K562 (cell line): Measurements from ENCODE around the gene ALKBH3. TPM values are rescaled to one million over a fixed set of nuclear protein-coding genes. Genes with fewer than 3 reads are reported as not detected.
A peak's percentile ranks its signal among the peaks of the same experiment; 100 is the strongest.

Experiments used
- ATAC-seq: fragments of 200-7000 bp; cut with Tn5 transposase; 3 replicates; pipeline ENCODE4 v1.9.1; 2020; ENCODE audit warnings: moderate library complexity
- BruUV-seq: library from RNA; stranded (reverse); fragments of 400-500 nt; replicated peaks from 2 replicates; lab custom pipeline; 2021; lab: Mats Ljungman, UMichigan
- CTCF ChIA-PET: fragments of 300-600 bp; formaldehyde crosslinking; extraction: SDS; loops from one replicate; lab custom pipeline; 2021; ENCODE audit warnings: low intra/inter-chr PET ratio; lab: Yijun Ruan, JAX
- POLR2A ChIA-PET: fragments of 300-600, 350-650 bp; sonication (Branson Sonifier 250); formaldehyde crosslinking; extraction: SDS; loops from one replicate; lab custom pipeline; 2021; ENCODE audit warnings: antibody characterized with exemption, inconsistent platforms; lab: Yijun Ruan, JAX
- DNase-seq, 4 experiments: peaks; one replicate each; pipeline versions ENCODE4 v3.0.0 to v3.0.0-alpha.2; 2011 to 2018; ENCODE audit warnings: low spot score in 3 of 4, mixed read lengths in 3 of 4; ENCODE audit errors: extremely low read depth in 1 of 4
- FAIRE-seq: peaks from 2 replicates; lab custom pipeline; 2011; peaks lifted over from hg19 to GRCh38; lab: Jason Lieb, UNC
- H2AFZ ChIP-seq: 2 replicates; pipeline ENCODE4 v1.6.0; 2011; ENCODE audit warnings: low read depth, low read length, control low read depth, inconsistent platforms
- H3K27ac ChIP-seq: fragments of 200-600 bp; 3 replicates; pipeline ENCODE4 v1.8.0; 2011; ENCODE audit warnings: low read depth, mild to moderate bottlenecking, control low read depth, inconsistent platforms, low read length, moderate library complexity, mixed read lengths; ENCODE audit errors: extremely low read depth
- H3K27me3 ChIP-seq, 2 experiments: fragments of 300-600 bp in 1 of 2; 2 replicates in 1 of 2; 3 replicates in 1 of 2; pipeline versions ENCODE4 v1.6.0 to v1.8.0; 2011; ENCODE audit warnings: inconsistent platforms in 2 of 2, low read length in 2 of 2, mild to moderate bottlenecking in 1 of 2, mixed read lengths in 1 of 2, moderate library complexity in 1 of 2; ENCODE audit not compliant: control insufficient read depth in 2 of 2, insufficient read depth in 2 of 2
- H3K36me3 ChIP-seq: fragments of 300-600 bp; 3 replicates; pipeline ENCODE4 v1.8.0; 2011; ENCODE audit warnings: mild to moderate bottlenecking, low read length, inconsistent platforms; ENCODE audit not compliant: control insufficient read depth, insufficient read depth
- H3K4me1 ChIP-seq, 2 experiments: fragments of 200-600 bp in 1 of 2; replicated peaks in 1 of 2; 2 replicates in 1 of 2; 3 replicates in 1 of 2; pipeline versions ENCODE4 v1.5.1 to v1.8.0; 2011; ENCODE audit warnings: inconsistent platforms in 2 of 2, low read length in 2 of 2, mild to moderate bottlenecking in 1 of 2, mixed read lengths in 1 of 2, moderate library complexity in 1 of 2; ENCODE audit not compliant: control insufficient read depth in 2 of 2, insufficient read depth in 2 of 2
- H3K4me2 ChIP-seq: 2 replicates; pipeline ENCODE4 v1.6.1; 2011; ENCODE audit warnings: low read length, control low read depth, inconsistent platforms, mixed read lengths; ENCODE audit not compliant: insufficient read depth
- H3K4me3 ChIP-seq: fragments of 200-600 bp; sonication (generic), shearing (Covaris generic); 2 replicates; pipeline ENCODE4 v1.5.1; 2016; ENCODE audit warnings: control low read depth, inconsistent platforms
- H3K79me2 ChIP-seq: fragments of 200-600 bp; 3 replicates; pipeline ENCODE4 v1.8.0; 2011; ENCODE audit warnings: low read length, inconsistent platforms; ENCODE audit not compliant: control insufficient read depth, insufficient read depth
- H3K9ac ChIP-seq, 2 experiments: 2 replicates each; pipeline versions ENCODE4 v1.6.0 to v1.6.1; 2011; ENCODE audit warnings: low read depth in 2 of 2, low read length in 2 of 2, control low read depth in 1 of 2, inconsistent platforms in 1 of 2, mild to moderate bottlenecking in 1 of 2, mixed read lengths in 1 of 2; ENCODE audit not compliant: insufficient read depth in 1 of 2
- H3K9me1 ChIP-seq: one replicate; pipeline ENCODE4 v1.6.0; 2011; ENCODE audit warnings: inconsistent platforms, mild to moderate bottlenecking, low read length, moderate library complexity; ENCODE audit not compliant: control insufficient read depth, insufficient read depth
- H3K9me3 ChIP-seq: replicated peaks from 2 replicates; pipeline ENCODE4 v1.5.1; 2011; ENCODE audit warnings: low read depth, low read length, inconsistent platforms; ENCODE audit not compliant: control insufficient read depth, insufficient read depth
- H4K20me1 ChIP-seq: replicated peaks from 2 replicates; pipeline ENCODE4 v1.6.1; 2011; ENCODE audit warnings: low read length, inconsistent platforms, mixed read lengths; ENCODE audit not compliant: control insufficient read depth, insufficient read depth
- CBX8 ChIP-seq: fragments of 200-600 bp; sonication (generic); IDR thresholded peaks from 2 replicates; pipeline ENCODE4 v1.6.1; 2012; ENCODE audit warnings: borderline replicate concordance, mixed run types, low read depth, mild to moderate bottlenecking, moderate library complexity, mixed read lengths, low read length, control low read depth, inconsistent platforms; ENCODE audit not compliant: poor library complexity, severe bottlenecking; ENCODE audit errors: extremely low read depth
- LEF1 ChIP-seq: fragments of 450-650 bp; IDR thresholded peaks from 2 replicates; pipeline ENCODE4 v1.6.1; 2016; ENCODE audit warnings: mild to moderate bottlenecking
- WGBS: fragments of 100-300 bp; shearing (Covaris generic); methylation state at CpG from one replicate; pipeline ENCODE4 v1.1.6; 2016; ENCODE audit warnings: low coverage, mixed read lengths; ENCODE audit not compliant: insufficient coverage; ENCODE audit errors: missing lambda C conversion rate; 5-methylcytosine and 5-hydroxymethylcytosine counted together
- in situ Hi-C: fragments of 300-500 bp; cut with MboI; formaldehyde crosslinking; loops from 4 replicates; pipeline ENCODE4 v1.15.0; 2018; ENCODE audit warnings: inconsistent platforms, mixed read lengths
- intact Hi-C: fragments of 100-400 bp; cut with micrococcal nuclease; formaldehyde crosslinking; loops from 2 replicates; pipeline ENCODE4 v1.14.2; 2022
- polyA plus RNA-seq, 8 experiments: library from polyadenylated mRNA; depleted of rRNA in 4 of 8; stranded (reverse) in 5 of 8; unstranded in 3 of 8; fragments of >200 nt; fragmentation: Nextera tagmentation in 2 of 8; fragmentation: Illumina TruSeq in 1 of 8; extraction: Ambion mirVana in 2 of 8; extraction: Trizol in 1 of 8; gene quantifications; 2 replicates each; pipeline versions ENCODE4 v1.2.1 to v1.2.3, GENCODE V29; 2011 to 2014; ENCODE audit warnings: inconsistent platforms in 1 of 8, missing spikeins in 1 of 8
- total RNA-seq, 7 experiments: library from RNA; depleted of rRNA in 6 of 7; stranded (reverse); fragments of >200 nt in 6 of 7; fragmentation: Illumina TruSeq in 2 of 7; extraction: Trizol in 2 of 7; gene quantifications; 2 replicates each; pipeline versions ENCODE4 v1.2.1 to v1.2.3, GENCODE V29; 2011 to 2021; ENCODE audit warnings: low replicate concordance in 1 of 7
- TF ChIP-seq, protein P1 (sequence below): fragments of 250-450 bp; sonication (Bioruptor Pico); IDR thresholded peaks from 2 replicates; pipeline ENCODE4 v1.8.0; 2022; ENCODE audit warnings: moderate library complexity, mild to moderate bottlenecking, inconsistent platforms
- TF ChIP-seq, protein P2 (sequence below): fragments of 450-650 bp; IDR thresholded peaks from 2 replicates; pipeline ENCODE4 v1.6.1; 2016; ENCODE audit warnings: mild to moderate bottlenecking, moderate library complexity

Gene ALKBH3
- total and polyA plus RNA-seq, 9 of the 15 experiments (the other 6 are each of a cell fraction or from before 2014, with no cell fraction given): 16.0 to 49.9 (median 36.5) TPM

GRCh38 chr11:43962383-43963278, 82.0 kb downstream of the ALKBH3 start:
- DNase-seq (no peak), ATAC-seq (peak; percentile 61), FAIRE-seq (peak; percentile 15)
- Histone ChIP-seq H3K27me3 (no peaks in the 10 kb centered on the region; a peak in 1 of 5 replicates), H2AFZ (peak overlapping the region; percentile 87), H3K27ac (no peak overlapping the region), H3K4me3 (peak overlapping the region; percentile 7; the same call in 1 of the 2 replicates), H3K4me2 (peak overlapping the region; percentile 64), H3K4me1 (peaks cover 0 to 4% of the 10 kb centered on the region in 2 experiments; a peak in 2 of 5 replicates), H3K36me3 (no peaks in the 10 kb centered on the region), H3K79me2 (no peaks in the 10 kb centered on the region), H3K9ac (peak overlapping the region in 1 of 2 experiments; percentile 39; a peak in 2 of 4 replicates), H3K9me1 (no peaks in the 10 kb centered on the region), H3K9me3 (0 out of 2 replicates have a peak, but pooled peaks cover 2% of the 10 kb centered on the region), H4K20me1 (no peaks in the 10 kb centered on the region)
- ChIA-PET POLR2A (interaction anchor here (0.6 to 1.8 kb wide), 4 partner anchors 16 to 535 kb away, joined by 3 to 4 read pairs (median 4); no protein-coding TSS in a partner anchor), CTCF (no interaction called here)
- TF ChIP-seq, protein P1, sequence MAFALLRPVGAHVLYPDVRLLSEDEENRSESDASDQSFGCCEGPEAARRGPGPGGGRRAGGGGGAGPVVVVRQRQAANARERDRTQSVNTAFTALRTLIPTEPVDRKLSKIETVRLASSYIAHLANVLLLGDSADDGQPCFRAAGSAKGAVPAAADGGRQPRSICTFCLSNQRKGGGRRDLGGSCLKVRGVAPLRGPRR (CRISPR knock-in tag): no peak
- TF ChIP-seq, protein P2, sequence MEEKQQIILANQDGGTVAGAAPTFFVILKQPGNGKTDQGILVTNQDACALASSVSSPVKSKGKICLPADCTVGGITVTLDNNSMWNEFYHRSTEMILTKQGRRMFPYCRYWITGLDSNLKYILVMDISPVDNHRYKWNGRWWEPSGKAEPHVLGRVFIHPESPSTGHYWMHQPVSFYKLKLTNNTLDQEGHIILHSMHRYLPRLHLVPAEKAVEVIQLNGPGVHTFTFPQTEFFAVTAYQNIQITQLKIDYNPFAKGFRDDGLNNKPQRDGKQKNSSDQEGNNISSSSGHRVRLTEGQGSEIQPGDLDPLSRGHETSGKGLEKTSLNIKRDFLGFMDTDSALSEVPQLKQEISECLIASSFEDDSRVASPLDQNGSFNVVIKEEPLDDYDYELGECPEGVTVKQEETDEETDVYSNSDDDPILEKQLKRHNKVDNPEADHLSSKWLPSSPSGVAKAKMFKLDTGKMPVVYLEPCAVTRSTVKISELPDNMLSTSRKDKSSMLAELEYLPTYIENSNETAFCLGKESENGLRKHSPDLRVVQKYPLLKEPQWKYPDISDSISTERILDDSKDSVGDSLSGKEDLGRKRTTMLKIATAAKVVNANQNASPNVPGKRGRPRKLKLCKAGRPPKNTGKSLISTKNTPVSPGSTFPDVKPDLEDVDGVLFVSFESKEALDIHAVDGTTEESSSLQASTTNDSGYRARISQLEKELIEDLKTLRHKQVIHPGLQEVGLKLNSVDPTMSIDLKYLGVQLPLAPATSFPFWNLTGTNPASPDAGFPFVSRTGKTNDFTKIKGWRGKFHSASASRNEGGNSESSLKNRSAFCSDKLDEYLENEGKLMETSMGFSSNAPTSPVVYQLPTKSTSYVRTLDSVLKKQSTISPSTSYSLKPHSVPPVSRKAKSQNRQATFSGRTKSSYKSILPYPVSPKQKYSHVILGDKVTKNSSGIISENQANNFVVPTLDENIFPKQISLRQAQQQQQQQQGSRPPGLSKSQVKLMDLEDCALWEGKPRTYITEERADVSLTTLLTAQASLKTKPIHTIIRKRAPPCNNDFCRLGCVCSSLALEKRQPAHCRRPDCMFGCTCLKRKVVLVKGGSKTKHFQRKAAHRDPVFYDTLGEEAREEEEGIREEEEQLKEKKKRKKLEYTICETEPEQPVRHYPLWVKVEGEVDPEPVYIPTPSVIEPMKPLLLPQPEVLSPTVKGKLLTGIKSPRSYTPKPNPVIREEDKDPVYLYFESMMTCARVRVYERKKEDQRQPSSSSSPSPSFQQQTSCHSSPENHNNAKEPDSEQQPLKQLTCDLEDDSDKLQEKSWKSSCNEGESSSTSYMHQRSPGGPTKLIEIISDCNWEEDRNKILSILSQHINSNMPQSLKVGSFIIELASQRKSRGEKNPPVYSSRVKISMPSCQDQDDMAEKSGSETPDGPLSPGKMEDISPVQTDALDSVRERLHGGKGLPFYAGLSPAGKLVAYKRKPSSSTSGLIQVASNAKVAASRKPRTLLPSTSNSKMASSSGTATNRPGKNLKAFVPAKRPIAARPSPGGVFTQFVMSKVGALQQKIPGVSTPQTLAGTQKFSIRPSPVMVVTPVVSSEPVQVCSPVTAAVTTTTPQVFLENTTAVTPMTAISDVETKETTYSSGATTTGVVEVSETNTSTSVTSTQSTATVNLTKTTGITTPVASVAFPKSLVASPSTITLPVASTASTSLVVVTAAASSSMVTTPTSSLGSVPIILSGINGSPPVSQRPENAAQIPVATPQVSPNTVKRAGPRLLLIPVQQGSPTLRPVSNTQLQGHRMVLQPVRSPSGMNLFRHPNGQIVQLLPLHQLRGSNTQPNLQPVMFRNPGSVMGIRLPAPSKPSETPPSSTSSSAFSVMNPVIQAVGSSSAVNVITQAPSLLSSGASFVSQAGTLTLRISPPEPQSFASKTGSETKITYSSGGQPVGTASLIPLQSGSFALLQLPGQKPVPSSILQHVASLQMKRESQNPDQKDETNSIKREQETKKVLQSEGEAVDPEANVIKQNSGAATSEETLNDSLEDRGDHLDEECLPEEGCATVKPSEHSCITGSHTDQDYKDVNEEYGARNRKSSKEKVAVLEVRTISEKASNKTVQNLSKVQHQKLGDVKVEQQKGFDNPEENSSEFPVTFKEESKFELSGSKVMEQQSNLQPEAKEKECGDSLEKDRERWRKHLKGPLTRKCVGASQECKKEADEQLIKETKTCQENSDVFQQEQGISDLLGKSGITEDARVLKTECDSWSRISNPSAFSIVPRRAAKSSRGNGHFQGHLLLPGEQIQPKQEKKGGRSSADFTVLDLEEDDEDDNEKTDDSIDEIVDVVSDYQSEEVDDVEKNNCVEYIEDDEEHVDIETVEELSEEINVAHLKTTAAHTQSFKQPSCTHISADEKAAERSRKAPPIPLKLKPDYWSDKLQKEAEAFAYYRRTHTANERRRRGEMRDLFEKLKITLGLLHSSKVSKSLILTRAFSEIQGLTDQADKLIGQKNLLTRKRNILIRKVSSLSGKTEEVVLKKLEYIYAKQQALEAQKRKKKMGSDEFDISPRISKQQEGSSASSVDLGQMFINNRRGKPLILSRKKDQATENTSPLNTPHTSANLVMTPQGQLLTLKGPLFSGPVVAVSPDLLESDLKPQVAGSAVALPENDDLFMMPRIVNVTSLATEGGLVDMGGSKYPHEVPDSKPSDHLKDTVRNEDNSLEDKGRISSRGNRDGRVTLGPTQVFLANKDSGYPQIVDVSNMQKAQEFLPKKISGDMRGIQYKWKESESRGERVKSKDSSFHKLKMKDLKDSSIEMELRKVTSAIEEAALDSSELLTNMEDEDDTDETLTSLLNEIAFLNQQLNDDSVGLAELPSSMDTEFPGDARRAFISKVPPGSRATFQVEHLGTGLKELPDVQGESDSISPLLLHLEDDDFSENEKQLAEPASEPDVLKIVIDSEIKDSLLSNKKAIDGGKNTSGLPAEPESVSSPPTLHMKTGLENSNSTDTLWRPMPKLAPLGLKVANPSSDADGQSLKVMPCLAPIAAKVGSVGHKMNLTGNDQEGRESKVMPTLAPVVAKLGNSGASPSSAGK: 0 out of 2 replicates have a peak, but pooled peaks have one; percentile 12
- TF ChIP-seq LEF1 (peak; percentile 53; the same call in 1 of the 2 replicates), CBX8 (no peak)
- intact Hi-C loops (no loop called here), in situ Hi-C loops (no loop called here)
- 10% methylated on average over 13 of the region's 13 CpGs for WGBS
- no TSS peak for BruUV-seq
